GM18909 (cell line): ENCODE measurements around the gene MTREX.
A peak's percentile ranks its signal among the peaks of the same experiment; 100 is the strongest.
"Not testable (repeated sequence)": the region's sequence is repeated elsewhere in the genome, so short reads cannot be mapped to it uniquely, and the experiment has no call there.

ENCODE experiments used
- ATAC-seq: cut with Tn5 transposase; IDR thresholded peaks from one replicate; pipeline ENCODE4 v1.9.1; 2021; ENCODE audit warnings: mild to moderate bottlenecking; ENCODE audit not compliant: unreplicated experiment, poor library complexity

Gene MTREX

GRCh38 chr5:55307383-55308253 is at the start of gene MTREX, which contains the start of gene DHX29:
TSS of gene MTREX (plus strand) at chr5:55307989. CDS start at chr5:55308014, 25 bp downstream.
TSS of gene DHX29 (minus strand) at chr5:55307694. CDS start at chr5:55307573, 121 bp downstream.
- peak; percentile 90 for ATAC-seq

- no peak for ATAC-seq
These were observed 49.5 kb upstream of the MTREX start for GRCh38 chr5:55258339-55258738.

- no peak for ATAC-seq
These were observed 31.0 kb upstream of the MTREX start for GRCh38 chr5:55276771-55277170.

- no peak for ATAC-seq
These were observed 29.0 kb upstream of the MTREX start for GRCh38 chr5:55278778-55279177.

GRCh38 chr5:55286411-55286933 is 21.3 kb upstream of the MTREX start:
- ATAC-seq: no peak

GRCh38 chr5:55289808-55290207 is 18.0 kb upstream of the MTREX start:
- ATAC-seq: no peak

GRCh38 chr5:55290991-55291390 is 16.8 kb upstream of the MTREX start:
- ATAC-seq: no peak

GRCh38 chr5:55294935-55295334 is 12.9 kb upstream of the MTREX start:
- no peak for ATAC-seq

GRCh38 chr5:55300890-55301289 is 6.9 kb upstream of the MTREX start:
- no peak for ATAC-seq

- ATAC-seq: no peak
These were observed 4.5 kb upstream of the MTREX start for GRCh38 chr5:55303238-55303690.

- no peak for ATAC-seq
These were observed 3.2 kb upstream of the MTREX start for GRCh38 chr5:55304584-55304983.

GRCh38 chr5:55305345-55305744 is 2.4 kb upstream of the MTREX start:
- ATAC-seq: no peak

GRCh38 chr5:55306641-55307382 is 977 bp upstream of the MTREX start:
- no peak for ATAC-seq

- peak; percentile 17 for ATAC-seq
These were observed 556 bp downstream of the MTREX start for GRCh38 chr5:55308254-55308836.

GRCh38 chr5:55313870-55314617 is 6.3 kb downstream of the MTREX start:
- ATAC-seq: no peak

GRCh38 chr5:55316289-55316688 is 8.5 kb downstream of the MTREX start:
- ATAC-seq: no peak

- ATAC-seq: no peak
These were observed 9.0 kb downstream of the MTREX start for GRCh38 chr5:55316837-55317236.

GRCh38 chr5:55318237-55318636 is 10.4 kb downstream of the MTREX start:
- not testable (repeated sequence) for ATAC-seq

- ATAC-seq: no peak
These were observed 11.7 kb downstream of the MTREX start for GRCh38 chr5:55319491-55319890.

- ATAC-seq: no peak
These were observed 12.8 kb downstream of the MTREX start for GRCh38 chr5:55320571-55320970.
